GM18861 (cell line): ENCODE measurements around the gene SGSM1.

Experiments used
- ATAC-seq: cut with Tn5 transposase; IDR thresholded peaks from one replicate; pipeline ENCODE4 v1.9.1; 2021; ENCODE audit not compliant: unreplicated experiment

SGSM1 gene

GRCh38 chr22:24947383-24947782, 141.4 kb downstream of the SGSM1 start:
- ATAC-seq: no peak

GRCh38 chr22:24947881-24948280, 141.9 kb downstream of the SGSM1 start:
- no peak for ATAC-seq

- no peak for ATAC-seq
Observed at GRCh38 chr22:24948356-24949202, 142.6 kb downstream of the SGSM1 start.

GRCh38 chr22:24950272-24950902, 144.4 kb downstream of the SGSM1 start:
- ATAC-seq: no peak

GRCh38 chr22:24951942-24952836, 146.2 kb downstream of the SGSM1 start, which contains the start of gene KIAA1671:
Gene KIAA1671 (plus strand): TSS chr22:24952716. CDS start chr22:25028000, 75,284 bp downstream.
- no peak for ATAC-seq

- no peak for ATAC-seq
Observed at GRCh38 chr22:24952837-24953383, 146.9 kb downstream of the SGSM1 start.

- ATAC-seq: no peak
Observed at GRCh38 chr22:24953384-24954113, 147.5 kb downstream of the SGSM1 start.

- ATAC-seq: no peak
Observed at GRCh38 chr22:24954114-24954463, 148.1 kb downstream of the SGSM1 start.

GRCh38 chr22:24954856-24955255, 148.8 kb downstream of the SGSM1 start:
- no peak for ATAC-seq

GRCh38 chr22:24957043-24957442, 151.0 kb downstream of the SGSM1 start:
- no peak for ATAC-seq

- no peak for ATAC-seq
Observed at GRCh38 chr22:24961217-24961844, 155.3 kb downstream of the SGSM1 start.

- ATAC-seq: no peak
Observed at GRCh38 chr22:24962094-24962493, 156.1 kb downstream of the SGSM1 start.

GRCh38 chr22:24962835-24963234, 156.8 kb downstream of the SGSM1 start:
- no peak for ATAC-seq

- no peak for ATAC-seq
Observed at GRCh38 chr22:24964441-24964840, 158.4 kb downstream of the SGSM1 start.

GRCh38 chr22:24965822-24966626, 160.0 kb downstream of the SGSM1 start:
- no peak for ATAC-seq

GRCh38 chr22:24968066-24968561, 162.1 kb downstream of the SGSM1 start:
- no peak for ATAC-seq

- no peak for ATAC-seq
Observed at GRCh38 chr22:24969560-24970301, 163.7 kb downstream of the SGSM1 start.

- ATAC-seq: no peak
Observed at GRCh38 chr22:24972369-24972768, 166.4 kb downstream of the SGSM1 start.
